ENCODE data around the gene ETV6. TPM values are rescaled to one million over a fixed set of nuclear protein-coding genes. Genes with fewer than 3 reads are reported as not detected.

Gene ETV6
- total RNA-seq: 10 to 100 TPM in 1 of 4 donors, 1 to 10 TPM in 3; 7.6 to 45.5 (median 8.2) TPM

GRCh38 chr12:11649413-11650285, at the start of gene ETV6:
Gene ETV6, plus strand, starts transcription at chr12:11649674. Its CDS starts 454 bp downstream, at chr12:11650128.
- Histone ChIP-seq H3K27me3 (no peaks in the 10 kb centered on the region), H3K4me1 (peaks cover 0 to 6% of the 10 kb centered on the region in 2 donors), H3K36me3 (no peaks in the 10 kb centered on the region), H3K27ac (peak within 1 kb of the TSS; percentile 96 to 99), H3K4me3 (peak within 1 kb of the TSS; percentile 84 to 88), H3K9me3 (no peaks in the 10 kb centered on the region)
- DNase-seq: peak; percentile 74 to 78
- no peak for TF ChIP-seq CTCF (IDR thresholded peaks at IDR 0.05)
- peak; percentile 25 to 26 for TF ChIP-seq POLR2A (IDR thresholded peaks at IDR 0.05)
- intact Hi-C loops (cut with DNase I; ENCODE audit: low total_unique reads): no loop called here

GRCh38 chr12:11600199-11600598, 49.3 kb upstream of the ETV6 start:
- no peak for TF ChIP-seq POLR2A (IDR thresholded peaks at IDR 0.05)
- TF ChIP-seq CTCF (IDR thresholded peaks at IDR 0.05): no peak
- H3K27ac ChIP-seq: no peak overlapping the region
- no peak overlapping the region for H3K4me3 ChIP-seq
- H3K4me1 ChIP-seq: no peaks in the 10 kb centered on the region
- intact Hi-C loops (cut with DNase I; ENCODE audit: low total_unique reads): no loop called here
- no peak for DNase-seq
- no peaks in the 10 kb centered on the region for H3K36me3 ChIP-seq
- no peaks in the 10 kb centered on the region for H3K9me3 ChIP-seq
- no peaks in the 10 kb centered on the region for H3K27me3 ChIP-seq

- Histone ChIP-seq H3K4me1 (no peaks in the 10 kb centered on the region), H3K9me3 (no peaks in the 10 kb centered on the region), H3K4me3 (no peak overlapping the region), H3K36me3 (no peaks in the 10 kb centered on the region), H3K27me3 (no peaks in the 10 kb centered on the region), H3K27ac (peak overlapping the region; percentile 25 to 59)
- no peak for TF ChIP-seq POLR2A (IDR thresholded peaks at IDR 0.05)
- TF ChIP-seq CTCF (IDR thresholded peaks at IDR 0.05): no peak
- intact Hi-C loops (cut with DNase I; ENCODE audit: low total_unique reads): no loop called here
- DNase-seq: no peak
These were observed 47.8 kb upstream of the ETV6 start for GRCh38 chr12:11601647-11602046.

- DNase-seq: no peak
- Histone ChIP-seq H3K36me3 (no peaks in the 10 kb centered on the region), H3K9me3 (no peaks in the 10 kb centered on the region), H3K27ac (peak overlapping the region in 1 of 2 donors; percentile 5), H3K4me1 (no peaks in the 10 kb centered on the region), H3K4me3 (no peak overlapping the region), H3K27me3 (no peaks in the 10 kb centered on the region)
- TF ChIP-seq CTCF (IDR thresholded peaks at IDR 0.05) (no peak), POLR2A (IDR thresholded peaks at IDR 0.05) (no peak)
- intact Hi-C loops (cut with DNase I; ENCODE audit: low total_unique reads): no loop called here
These were observed 42.0 kb upstream of the ETV6 start for GRCh38 chr12:11607313-11608081.

- TF ChIP-seq CTCF (IDR thresholded peaks at IDR 0.05) (no peak), POLR2A (IDR thresholded peaks at IDR 0.05) (no peak)
- no peak for DNase-seq
- Histone ChIP-seq H3K27ac (no peak overlapping the region), H3K9me3 (no peaks in the 10 kb centered on the region), H3K36me3 (no peaks in the 10 kb centered on the region), H3K4me3 (no peak overlapping the region), H3K27me3 (no peaks in the 10 kb centered on the region), H3K4me1 (no peaks in the 10 kb centered on the region)
- intact Hi-C loops (cut with DNase I; ENCODE audit: low total_unique reads): no loop called here
These were observed 40.4 kb upstream of the ETV6 start for GRCh38 chr12:11609045-11609444.

Data from uterus (tissue), 4 donors.